HG03469 (cell line): Measurements from ENCODE around the gene PRTG.
"Not testable (repeated sequence)": the region's sequence is repeated elsewhere in the genome, so short reads cannot be mapped to it uniquely, and the experiment has no call there.

Experiments
- ATAC-seq: cut with Tn5 transposase; IDR thresholded peaks from one replicate; pipeline ENCODE4 v1.9.1; 2021; ENCODE audit warnings: mild to moderate bottlenecking, moderate library complexity, moderate number of reproducible peaks; ENCODE audit not compliant: unreplicated experiment

PRTG gene

GRCh38 chr15:55750706-55751105, 7.8 kb upstream of the PRTG start:
- no peak for ATAC-seq

- ATAC-seq = no peak
Observed at GRCh38 chr15:55743729-55744655, 1.0 kb upstream of the PRTG start.

GRCh38 chr15:55742498-55742926, 440 bp downstream of the PRTG start:
- no peak for ATAC-seq

GRCh38 chr15:55741833-55742497, 987 bp downstream of the PRTG start:
- no peak for ATAC-seq

GRCh38 chr15:55740981-55741832, 1.7 kb downstream of the PRTG start:
- no peak for ATAC-seq

GRCh38 chr15:55740359-55740878, 2.5 kb downstream of the PRTG start:
- ATAC-seq = no peak

GRCh38 chr15:55739641-55740040, 3.3 kb downstream of the PRTG start:
- no peak for ATAC-seq

- no peak for ATAC-seq
Observed at GRCh38 chr15:55738715-55739114, 4.2 kb downstream of the PRTG start.

- ATAC-seq = no peak
Observed at GRCh38 chr15:55737373-55737772, 5.6 kb downstream of the PRTG start.

GRCh38 chr15:55736756-55737155, 6.2 kb downstream of the PRTG start:
- no peak for ATAC-seq

GRCh38 chr15:55734641-55735040, 8.3 kb downstream of the PRTG start:
- no peak for ATAC-seq

GRCh38 chr15:55733461-55733860, 9.5 kb downstream of the PRTG start:
- ATAC-seq = not testable (repeated sequence)

GRCh38 chr15:55721554-55722185, 21.3 kb downstream of the PRTG start:
- ATAC-seq = no peak

- ATAC-seq = no peak
Observed at GRCh38 chr15:55715355-55716076, 27.4 kb downstream of the PRTG start.

- ATAC-seq = no peak
Observed at GRCh38 chr15:55714064-55714463, 28.9 kb downstream of the PRTG start.

GRCh38 chr15:55712363-55712762, 30.6 kb downstream of the PRTG start:
- no peak for ATAC-seq

- ATAC-seq = no peak
Observed at GRCh38 chr15:55710286-55710685, 32.7 kb downstream of the PRTG start.

- ATAC-seq = no peak
Observed at GRCh38 chr15:55709458-55709857, 33.5 kb downstream of the PRTG start.

GRCh38 chr15:55708720-55709119, 34.2 kb downstream of the PRTG start:
- no peak for ATAC-seq

- ATAC-seq = no peak
Observed at GRCh38 chr15:55707951-55708350, 35.0 kb downstream of the PRTG start.
